HCT116 (cell line): ENCODE measurements around the gene MTHFD2. TPM values are rescaled to one million over a fixed set of nuclear protein-coding genes. Genes with fewer than 3 reads are reported as not detected.

Source experiments
- ATAC-seq: fragments of 200-7000 bp; cut with Tn5 transposase; 2 replicates; pipeline ENCODE4 v1.9.1; 2020; ENCODE audit warnings: mild to moderate bottlenecking, moderate library complexity
- BruUV-seq: library from RNA; stranded (reverse); fragments of 400-500 nt; replicated peaks from 2 replicates; lab custom pipeline; 2021; lab: Mats Ljungman, UMichigan
- CTCF ChIA-PET: fragments of 300-600 bp; sonication (Branson Sonifier 250); formaldehyde crosslinking; loops from one replicate; lab custom pipeline; 2021; ENCODE audit warnings: antibody characterized with exemption; lab: Charles Lee
- POLR2A ChIA-PET: fragments of 300-600, 350-600 bp; sonication (Branson Sonifier 250); formaldehyde crosslinking; loops from one replicate; lab custom pipeline; 2021; ENCODE audit warnings: antibody characterized with exemption; lab: Charles Lee
- RAD21 ChIA-PET, 2 experiments: fragments of 300-600 bp; sonication (Branson Sonifier 250); formaldehyde crosslinking; loops; one replicate each; lab custom pipeline; 2023; ENCODE audit warnings: low total read pairs in 2 of 2; ENCODE audit not compliant: uncharacterized antibody in 2 of 2, unreplicated experiment in 2 of 2, low non-redundant PET in 1 of 2; lab: Charles Lee
- DNase-seq: peaks from one replicate; pipeline ENCODE4 v3.0.0-alpha.2; 2010; ENCODE audit warnings: low read depth, low spot score
- H2AFZ ChIP-seq: fragments of 200-600 bp; shearing (Covaris generic), sonication (generic); 2 replicates; pipeline ENCODE4 v1.6.1; 2017; ENCODE audit warnings: low read depth, mixed run types, mixed read lengths, antibody characterized with exemption, low read length; ENCODE audit not compliant: poor library complexity, severe bottlenecking
- H3K27ac ChIP-seq: 2 replicates; pipeline ENCODE4 v1.5.1; 2012; ENCODE audit warnings: low read depth, low read length
- H3K27me3 ChIP-seq: fragments of 200-600 bp; sonication (generic); 2 replicates; pipeline ENCODE4 v1.6.1; 2016; ENCODE audit warnings: mixed run types, low read length, mixed read lengths; ENCODE audit not compliant: insufficient read depth
- H3K36me3 ChIP-seq, 2 experiments: fragments of 200-500 bp in 1 of 2; fragments of 200-600 bp in 1 of 2; sonication (Bioruptor generic) in 1 of 2; sonication (generic) in 1 of 2; 2 replicates each; pipeline versions ENCODE4 v1.5.1 to v1.6.1; 2014 to 2016; ENCODE audit warnings: low read length in 2 of 2, inconsistent platforms in 1 of 2, mixed read lengths in 1 of 2, mixed run types in 1 of 2; ENCODE audit not compliant: insufficient read depth in 2 of 2, control insufficient read depth in 1 of 2
- H3K4me1 ChIP-seq, 2 experiments: fragments of 200-600 bp in 1 of 2; sonication (generic) in 1 of 2; 2 replicates each; pipeline versions ENCODE4 v1.5.1 to v1.6.1; 2012 to 2017; ENCODE audit warnings: low read length in 2 of 2, inconsistent platforms in 1 of 2, mild to moderate bottlenecking in 1 of 2, mixed read lengths in 1 of 2, mixed run types in 1 of 2, moderate library complexity in 1 of 2; ENCODE audit not compliant: insufficient read depth in 2 of 2, control insufficient read depth in 1 of 2
- H3K4me2 ChIP-seq: fragments of 200-600 bp; sonication (generic); 2 replicates; pipeline ENCODE4 v1.6.1; 2017; ENCODE audit warnings: mixed run types, low read length, mixed read lengths
- H3K4me3 ChIP-seq, 2 experiments: fragments of 200-600 bp in 1 of 2; sonication (generic) in 1 of 2; replicated peaks in 1 of 2; 2 replicates each; pipeline ENCODE4 v1.5.1; 2011 to 2016; ENCODE audit warnings: low read length in 2 of 2, control low read depth in 1 of 2, low read depth in 1 of 2, mild to moderate bottlenecking in 1 of 2, mixed read lengths in 1 of 2, mixed run types in 1 of 2
- H3K79me2 ChIP-seq: fragments of 200-600 bp; sonication (generic); 2 replicates; pipeline ENCODE4 v1.6.1; 2017; ENCODE audit warnings: mild to moderate bottlenecking, mixed run types, low read length, moderate library complexity, mixed read lengths; ENCODE audit not compliant: insufficient read depth
- H3K9ac ChIP-seq: fragments of 200-600 bp; sonication (generic); 2 replicates; pipeline ENCODE4 v1.6.1; 2016; ENCODE audit warnings: low read length, mixed read lengths
- H3K9me2 ChIP-seq: fragments of 200-600 bp; sonication (generic), shearing (Covaris generic); 2 replicates; pipeline ENCODE4 v1.6.1; 2017; ENCODE audit warnings: mixed run types, mild to moderate bottlenecking, moderate library complexity; ENCODE audit not compliant: insufficient read depth
- H3K9me3 ChIP-seq, 2 experiments: fragments of 200-500 bp in 1 of 2; fragments of 200-600 bp in 1 of 2; sonication (Bioruptor generic) in 1 of 2; sonication (generic) in 1 of 2; 2 replicates each; pipeline ENCODE4 v1.6.1; 2014 to 2017; ENCODE audit warnings: low read length in 2 of 2, mixed read lengths in 2 of 2, inconsistent platforms in 1 of 2, low read depth in 1 of 2, mild to moderate bottlenecking in 1 of 2, mixed run types in 1 of 2, moderate library complexity in 1 of 2; ENCODE audit not compliant: control insufficient read depth in 1 of 2, insufficient read depth in 1 of 2
- H4K20me1 ChIP-seq: fragments of 200-600 bp; sonication (generic), shearing (Covaris generic); 2 replicates; pipeline ENCODE4 v1.6.1; 2017; ENCODE audit warnings: mixed run types, mild to moderate bottlenecking, moderate library complexity; ENCODE audit not compliant: insufficient read depth
- CBX3 ChIP-seq: IDR thresholded peaks from 2 replicates; pipeline ENCODE4 v1.6.1; 2012; ENCODE audit warnings: low read depth
- CEBPB ChIP-seq: IDR thresholded peaks from 2 replicates; pipeline ENCODE4 v1.6.1; 2012; ENCODE audit warnings: low read depth
- EGR1 ChIP-seq: IDR thresholded peaks from 2 replicates; pipeline ENCODE4 v1.6.1; 2012; ENCODE audit warnings: low read depth
- ELF1 ChIP-seq: IDR thresholded peaks from 2 replicates; pipeline ENCODE4 v1.6.1; 2012; ENCODE audit warnings: low read depth, borderline replicate concordance
- EZH2 ChIP-seq: fragments of 200-600 bp; sonication (generic); IDR thresholded peaks from 2 replicates; pipeline ENCODE4 v1.6.1; 2017; ENCODE audit warnings: antibody characterized with exemption, mixed run types
- EZH2phosphoT487 ChIP-seq: fragments of 200-600 bp; IDR thresholded peaks from 2 replicates; pipeline ENCODE4 v1.6.1; 2018; ENCODE audit warnings: antibody characterized with exemption, borderline replicate concordance
- FOSL1 ChIP-seq: IDR thresholded peaks from 2 replicates; pipeline ENCODE4 v1.6.1; 2012; ENCODE audit warnings: low read depth
- JUND ChIP-seq: IDR thresholded peaks from 2 replicates; pipeline ENCODE4 v1.6.1; 2012
- POLR2A ChIP-seq: IDR thresholded peaks from 2 replicates; pipeline ENCODE4 v1.7.0; 2011; ENCODE audit warnings: borderline replicate concordance; ENCODE audit not compliant: insufficient read depth, insufficient read length; ENCODE audit errors: extremely low read depth
- POLR2AphosphoS5 ChIP-seq: IDR thresholded peaks from 2 replicates; pipeline ENCODE4 v1.6.1; 2011; ENCODE audit warnings: mild to moderate bottlenecking, low read depth, low read length, moderate library complexity
- RAD21 ChIP-seq: IDR thresholded peaks from 2 replicates; pipeline ENCODE4 v1.6.1; 2012; ENCODE audit warnings: low read depth, mild to moderate bottlenecking
- SIN3A ChIP-seq: IDR thresholded peaks from 2 replicates; pipeline ENCODE4 v1.6.1; 2012; ENCODE audit warnings: low read depth
- SP1 ChIP-seq: IDR thresholded peaks from 2 replicates; pipeline ENCODE4 v1.6.1; 2012; ENCODE audit warnings: low read depth
- TCF7L2 ChIP-seq: IDR thresholded peaks from 2 replicates; pipeline ENCODE4 v1.7.0; 2011; ENCODE audit warnings: borderline replicate concordance, inconsistent platforms; ENCODE audit not compliant: insufficient read depth, insufficient read length; ENCODE audit errors: extremely low read depth
- YY1 ChIP-seq: IDR thresholded peaks from 2 replicates; pipeline ENCODE4 v1.6.1; 2011; ENCODE audit warnings: low read length, low read depth, moderate library complexity, mild to moderate bottlenecking; ENCODE audit not compliant: insufficient replicate concordance; ENCODE audit errors: extremely low read depth
- ZFX ChIP-seq: fragments of 450-650 bp; IDR thresholded peaks from 2 replicates; pipeline ENCODE4 v1.6.1; 2017
- intact Hi-C: fragments of 100-400 bp; cut with micrococcal nuclease; formaldehyde crosslinking; loops from 2 replicates; pipeline ENCODE4 v1.10.0; 2022
- total RNA-seq: library from RNA; stranded (reverse); gene quantifications from one replicate; pipeline ENCODE4 v1.2.1, GENCODE V29; 2021; ENCODE audit not compliant: unreplicated experiment
- TF ChIP-seq, protein P1 (sequence below): IDR thresholded peaks from 2 replicates; pipeline ENCODE4 v1.6.1; 2012
- TF ChIP-seq, protein P2 (sequence below): IDR thresholded peaks from 2 replicates; pipeline ENCODE4 v1.6.1; 2012
- TF ChIP-seq, protein P3 (sequence below): IDR thresholded peaks from 2 replicates; pipeline ENCODE4 v1.6.1; 2011; ENCODE audit warnings: mild to moderate bottlenecking, low read length, moderate library complexity; ENCODE audit not compliant: insufficient replicate concordance; ENCODE audit errors: extremely low read depth
- TF ChIP-seq, protein P4 (sequence below): IDR thresholded peaks from 2 replicates; pipeline ENCODE4 v1.6.1; 2012; ENCODE audit warnings: low read depth

Gene MTHFD2
- total RNA-seq, 1 experiment from 2014 or later = 445 TPM

DNA sequence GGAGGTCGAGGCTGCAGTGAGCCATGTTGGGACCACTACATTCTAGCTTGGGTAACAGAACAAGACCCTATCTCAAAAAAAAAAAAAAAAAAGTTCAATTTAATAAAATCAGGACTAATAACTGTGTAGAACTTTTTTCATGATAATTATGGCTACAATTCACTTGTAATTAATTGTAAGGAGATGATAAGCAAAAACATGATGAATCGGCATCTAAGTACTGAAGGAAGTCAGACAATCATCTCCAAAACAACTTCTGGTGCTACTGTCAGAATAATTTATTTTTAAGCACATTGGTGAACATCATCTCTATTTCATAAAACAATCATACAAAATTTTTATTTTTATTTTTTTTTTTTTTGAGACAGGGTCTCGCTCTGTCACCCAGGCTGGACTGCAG is 9.7 kb upstream of the MTHFD2 start (continued):
- no peak for TF ChIP-seq RAD21
- TF ChIP-seq YY1 = no peak
- TF ChIP-seq, protein P1, sequence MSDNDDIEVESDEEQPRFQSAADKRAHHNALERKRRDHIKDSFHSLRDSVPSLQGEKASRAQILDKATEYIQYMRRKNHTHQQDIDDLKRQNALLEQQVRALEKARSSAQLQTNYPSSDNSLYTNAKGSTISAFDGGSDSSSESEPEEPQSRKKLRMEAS = no peak
- no peak for TF ChIP-seq CBX3
- TF ChIP-seq, protein P2, sequence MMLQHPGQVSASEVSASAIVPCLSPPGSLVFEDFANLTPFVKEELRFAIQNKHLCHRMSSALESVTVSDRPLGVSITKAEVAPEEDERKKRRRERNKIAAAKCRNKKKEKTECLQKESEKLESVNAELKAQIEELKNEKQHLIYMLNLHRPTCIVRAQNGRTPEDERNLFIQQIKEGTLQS = no peak
- no peak for TF ChIP-seq ZFX
- TF ChIP-seq EGR1 = no peak
- TF ChIP-seq EZH2phosphoT487 = no peak
- TF ChIP-seq, all 23 proteins: peak for 0

DNA sequence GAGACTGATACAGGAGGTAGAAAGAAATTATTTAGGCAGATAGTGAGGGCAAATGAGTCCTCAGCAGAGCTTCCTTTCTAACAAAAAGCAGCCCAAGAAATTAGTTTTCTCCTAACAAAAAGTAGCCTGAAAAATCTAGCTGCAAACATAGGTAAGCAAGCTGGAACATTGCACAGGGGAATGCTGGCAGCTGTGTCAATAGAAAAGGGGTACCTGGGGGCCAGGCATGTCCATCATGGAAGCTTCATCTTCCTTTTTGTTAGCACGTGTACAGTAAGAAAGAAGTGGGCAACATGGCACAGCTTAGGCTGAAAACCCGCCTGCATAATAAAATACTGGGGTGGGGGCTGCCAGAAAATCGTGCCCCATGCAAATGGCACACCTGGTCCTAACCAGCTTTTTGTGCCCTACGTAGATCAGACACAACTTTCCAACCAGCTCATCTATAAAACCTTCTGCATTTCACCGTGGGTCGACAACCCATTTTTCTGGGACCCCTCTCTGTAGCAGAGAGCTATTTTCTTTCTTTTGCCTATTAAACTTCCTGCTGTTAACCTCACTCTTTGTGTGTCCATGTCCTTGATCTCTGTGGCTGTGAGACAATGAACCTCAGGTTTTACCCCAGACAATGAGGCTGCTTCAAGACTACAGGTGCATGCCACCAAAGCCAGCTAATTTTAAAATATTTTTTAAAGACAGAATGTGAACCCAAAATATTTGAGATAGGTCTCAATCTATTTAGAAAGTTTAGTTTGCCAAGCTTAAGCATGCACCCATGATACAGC is 6.6 kb upstream of the MTHFD2 start:
- no peak overlapping the region for H3K4me3 ChIP-seq
- H3K27me3 ChIP-seq = no peaks in the 10 kb centered on the region
- ChIA-PET RAD21 (no interaction called here), CTCF (no interaction called here), POLR2A (interaction anchor here (0.6 kb wide), 1 partner anchor 34 kb away, joined by 3 read pairs; no protein-coding TSS in a partner anchor)
- peaks cover 12 to 14% of the 10 kb centered on the region in 2 experiments for H3K4me1 ChIP-seq
- no peak overlapping the region for H2AFZ ChIP-seq
- ATAC-seq = no peak
- no peak overlapping the region for H3K4me2 ChIP-seq
- no peaks in the 10 kb centered on the region for H4K20me1 ChIP-seq
- H3K27ac ChIP-seq = no peak overlapping the region
- no peaks in the 10 kb centered on the region for H3K79me2 ChIP-seq
- no peak overlapping the region for H3K9ac ChIP-seq
- no peak for DNase-seq
- H3K9me3 ChIP-seq = no peaks in the 10 kb centered on the region
- no peaks in the 10 kb centered on the region for H3K9me2 ChIP-seq
- BruUV-seq = no TSS peak
- intact Hi-C loops = no loop called here
- H3K36me3 ChIP-seq = no peaks in the 10 kb centered on the region
- no peak for TF ChIP-seq YY1
- TF ChIP-seq EZH2 = no peak
- no peak for TF ChIP-seq POLR2AphosphoS5
- no peak for TF ChIP-seq CEBPB
- TF ChIP-seq, protein P2 = no peak
- no peak for TF ChIP-seq SIN3A
- TF ChIP-seq FOSL1 = no peak
- TF ChIP-seq, protein P1 = no peak
- no peak for TF ChIP-seq ZFX
- no peak for TF ChIP-seq JUND
- TF ChIP-seq POLR2A = no peak
- TF ChIP-seq SP1 = no peak
- TF ChIP-seq, protein P3, sequence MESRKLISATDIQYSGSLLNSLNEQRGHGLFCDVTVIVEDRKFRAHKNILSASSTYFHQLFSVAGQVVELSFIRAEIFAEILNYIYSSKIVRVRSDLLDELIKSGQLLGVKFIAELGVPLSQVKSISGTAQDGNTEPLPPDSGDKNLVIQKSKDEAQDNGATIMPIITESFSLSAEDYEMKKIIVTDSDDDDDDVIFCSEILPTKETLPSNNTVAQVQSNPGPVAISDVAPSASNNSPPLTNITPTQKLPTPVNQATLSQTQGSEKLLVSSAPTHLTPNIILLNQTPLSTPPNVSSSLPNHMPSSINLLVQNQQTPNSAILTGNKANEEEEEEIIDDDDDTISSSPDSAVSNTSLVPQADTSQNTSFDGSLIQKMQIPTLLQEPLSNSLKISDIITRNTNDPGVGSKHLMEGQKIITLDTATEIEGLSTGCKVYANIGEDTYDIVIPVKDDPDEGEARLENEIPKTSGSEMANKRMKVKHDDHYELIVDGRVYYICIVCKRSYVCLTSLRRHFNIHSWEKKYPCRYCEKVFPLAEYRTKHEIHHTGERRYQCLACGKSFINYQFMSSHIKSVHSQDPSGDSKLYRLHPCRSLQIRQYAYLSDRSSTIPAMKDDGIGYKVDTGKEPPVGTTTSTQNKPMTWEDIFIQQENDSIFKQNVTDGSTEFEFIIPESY = no peak
- TF ChIP-seq TCF7L2 = no peak
- TF ChIP-seq ELF1 = no peak
- TF ChIP-seq, protein P4, sequence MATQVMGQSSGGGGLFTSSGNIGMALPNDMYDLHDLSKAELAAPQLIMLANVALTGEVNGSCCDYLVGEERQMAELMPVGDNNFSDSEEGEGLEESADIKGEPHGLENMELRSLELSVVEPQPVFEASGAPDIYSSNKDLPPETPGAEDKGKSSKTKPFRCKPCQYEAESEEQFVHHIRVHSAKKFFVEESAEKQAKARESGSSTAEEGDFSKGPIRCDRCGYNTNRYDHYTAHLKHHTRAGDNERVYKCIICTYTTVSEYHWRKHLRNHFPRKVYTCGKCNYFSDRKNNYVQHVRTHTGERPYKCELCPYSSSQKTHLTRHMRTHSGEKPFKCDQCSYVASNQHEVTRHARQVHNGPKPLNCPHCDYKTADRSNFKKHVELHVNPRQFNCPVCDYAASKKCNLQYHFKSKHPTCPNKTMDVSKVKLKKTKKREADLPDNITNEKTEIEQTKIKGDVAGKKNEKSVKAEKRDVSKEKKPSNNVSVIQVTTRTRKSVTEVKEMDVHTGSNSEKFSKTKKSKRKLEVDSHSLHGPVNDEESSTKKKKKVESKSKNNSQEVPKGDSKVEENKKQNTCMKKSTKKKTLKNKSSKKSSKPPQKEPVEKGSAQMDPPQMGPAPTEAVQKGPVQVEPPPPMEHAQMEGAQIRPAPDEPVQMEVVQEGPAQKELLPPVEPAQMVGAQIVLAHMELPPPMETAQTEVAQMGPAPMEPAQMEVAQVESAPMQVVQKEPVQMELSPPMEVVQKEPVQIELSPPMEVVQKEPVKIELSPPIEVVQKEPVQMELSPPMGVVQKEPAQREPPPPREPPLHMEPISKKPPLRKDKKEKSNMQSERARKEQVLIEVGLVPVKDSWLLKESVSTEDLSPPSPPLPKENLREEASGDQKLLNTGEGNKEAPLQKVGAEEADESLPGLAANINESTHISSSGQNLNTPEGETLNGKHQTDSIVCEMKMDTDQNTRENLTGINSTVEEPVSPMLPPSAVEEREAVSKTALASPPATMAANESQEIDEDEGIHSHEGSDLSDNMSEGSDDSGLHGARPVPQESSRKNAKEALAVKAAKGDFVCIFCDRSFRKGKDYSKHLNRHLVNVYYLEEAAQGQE = no peak
